Measurements from ENCODE around the gene RFC2. TPM values are rescaled to one million over a fixed set of nuclear protein-coding genes. Genes with fewer than 3 reads are reported as not detected.

RFC2 gene
- total and polyA plus RNA-seq, 2 of the 8 experiments (the other 6 are each of a cell fraction or from before 2014, with no cell fraction given), result 52.9 to 85.4 TPM

- Histone ChIP-seq H3K4me3 (ENCODE audit: extremely low read depth in 1 of 4, insufficient read depth in 2 of 4, low read depth in 3 of 4, low read length in 4 of 4) (no peak overlapping the region), H3K4me1 (replicated peaks in 1 of 4; ENCODE audit: control insufficient read depth in 3 of 4, insufficient read depth in 4 of 4, low read length in 3 of 4) (peaks cover 0 to 35% (median 18%) of the 10 kb centered on the region in 4 experiments; a peak in 6 of 7 replicates), H3K18ac (ENCODE audit: extremely low read depth, low read length) (no peak overlapping the region; the same call in 1 of the 2 replicates), H3K4ac (replicated peaks; ENCODE audit: insufficient read length, low read depth, low read length) (no peak overlapping the region), H2BK15ac (ENCODE audit: low read length) (no peak overlapping the region), H2AK5ac (ENCODE audit: low read depth, low read length) (no peak overlapping the region), H3K14ac (ENCODE audit: insufficient read length) (no peak overlapping the region), H3K23ac (ENCODE audit: insufficient read length) (no peak overlapping the region), H3K56ac (replicated peaks; ENCODE audit: insufficient read length, low read depth, low read length) (no peak overlapping the region), H3K79me1 (ENCODE audit: low read depth, low read length) (peaks cover 2% of the 10 kb centered on the region), H2AFZ (ENCODE audit: low read length) (no peak overlapping the region), H4K5ac (ENCODE audit: insufficient read length, low read depth, low read length) (no peak overlapping the region), H4K8ac (ENCODE audit: extremely low read depth, insufficient read depth, low read length) (no peak overlapping the region), H2BK120ac (replicated peaks; ENCODE audit: low read depth, low read length) (no peak overlapping the region), H3K9me3 (ENCODE audit: insufficient read depth in 2 of 2, low read depth in 1 of 2, low read length in 1 of 2) (no peaks in the 10 kb centered on the region), H2BK20ac (ENCODE audit: low read length) (no peak overlapping the region), H4K20me1 (replicated peaks in 1 of 2; ENCODE audit: control insufficient read depth in 1 of 2, insufficient read depth in 2 of 2, low read length in 2 of 2) (peaks cover under 1 to 9% of the 10 kb centered on the region in 2 experiments), H3K36me3 (ENCODE audit: control insufficient read depth in 2 of 4, insufficient read depth in 4 of 4, low read length in 3 of 4) (no peaks in the 10 kb centered on the region), H3K27ac (ENCODE audit: low read depth, low read length) (no peak overlapping the region), H3K9ac (replicated peaks in 1 of 4; ENCODE audit: extremely low read depth in 1 of 4, low read depth in 3 of 4, low read length in 3 of 4) (no peak overlapping the region), H3K23me2 (ENCODE audit: low read depth, low read length) (peaks cover 11% of the 10 kb centered on the region; the same call in 1 of the 2 replicates), H2BK5ac (ENCODE audit: low read depth, low read length) (no peak overlapping the region), H3K4me2 (ENCODE audit: insufficient read depth in 1 of 2, low read depth in 2 of 2, low read length in 2 of 2) (no peak overlapping the region), H3K27me3 (replicated peaks in 1 of 4; ENCODE audit: control insufficient read depth in 3 of 4, extremely low read depth in 1 of 4, insufficient read depth in 3 of 4, low read length in 3 of 4) (peaks cover 0 to 4% (median 0%) of the 10 kb centered on the region in 4 experiments; a peak in 3 of 7 replicates), H4K91ac (replicated peaks; ENCODE audit: insufficient read length, low read length) (no peak overlapping the region), H3K79me2 (ENCODE audit: control insufficient read depth in 1 of 2, insufficient read depth in 2 of 2, low read length in 2 of 2) (peaks cover 0 to 14% of the 10 kb centered on the region in 2 experiments; a peak in 2 of 4 replicates), H2BK12ac (ENCODE audit: low read depth, low read length) (no peak overlapping the region)
- ChIA-PET CTCF (ENCODE audit: partially characterized antibody) (interaction anchor here (4.5 to 6.8 kb wide), 3 partner anchors 10 to 80 kb away, joined by 20 to 75 read pairs (median 47); no protein-coding TSS in a partner anchor), POLR2A (ENCODE audit: partially characterized antibody) (interaction anchor here (5.4 kb wide), 1 partner anchor 16 kb away, joined by 97 read pairs; no protein-coding TSS in a partner anchor)
- no peak for DNase-seq (ENCODE audit: low read depth in 1 of 2, low spot score in 2 of 2)
- WGBS, 2 experiments (ENCODE audit: extremely low coverage in 1 of 2, insufficient coverage in 1 of 2, insufficient read length in 1 of 2, insufficient replicate concordance in 2 of 2, low coverage in 1 of 2, low lambda C conversion rate in 2 of 2, missing lambda C conversion rate in 1 of 2), result 85% methylated on average over 11 of the region's 11 CpGs; no CpG with 5 or more reads in 1 of the 2 experiments
- no peak for FAIRE-seq
- no peak for TF ChIP-seq TAF7 (optimal IDR thresholded peaks at IDR 0.05; ENCODE audit: borderline replicate concordance, low read depth, low read length)
- TF ChIP-seq POU5F1 (IDR thresholded peaks at IDR 0.05; ENCODE audit: low read depth, low read length), result no peak
- no peak for TF ChIP-seq SUZ12 (IDR thresholded peaks at IDR 0.05; ENCODE audit: low read length)
- no peak for TF ChIP-seq GABPA (IDR thresholded peaks at IDR 0.05; ENCODE audit: borderline replicate concordance, insufficient read depth, low read length)
- TF ChIP-seq JUND (IDR thresholded peaks at IDR 0.05; ENCODE audit: low read length), result no peak
- no peak for TF ChIP-seq EP300 (IDR thresholded peaks at IDR 0.05; ENCODE audit: borderline replicate concordance in 1 of 2, low read depth in 2 of 2, low read length in 2 of 2)
- no peak for TF ChIP-seq JUN (IDR thresholded peaks at IDR 0.05; ENCODE audit: low read depth, low read length)
- TF ChIP-seq HDAC6 (IDR thresholded peaks at IDR 0.05; ENCODE audit: low read depth, low read length), result no peak
- no peak for TF ChIP-seq TCF12 (IDR thresholded peaks at IDR 0.05; ENCODE audit: low read depth, low read length)
- no peak for TF ChIP-seq RNF2 (IDR thresholded peaks at IDR 0.05; ENCODE audit: borderline replicate concordance, low read depth, low read length, missing control alignments, poor library complexity, severe bottlenecking)
- no peak for TF ChIP-seq POLR2A (IDR thresholded peaks at IDR 0.05; ENCODE audit: control extremely low read depth in 1 of 2, low read depth in 2 of 2, low read length in 2 of 2)
- no peak for TF ChIP-seq MAX (IDR thresholded peaks at IDR 0.05)
Measured at GRCh38 chr7:74286131-74286530, 31.9 kb upstream of the RFC2 start.

Measured in H1 (cell line).